Liver (tissue), 9 donors: ENCODE data around the gene C16orf92. TPM values are rescaled to one million over a fixed set of nuclear protein-coding genes. Genes with fewer than 3 reads are reported as not detected.
"Not testable (repeated sequence)": the region's sequence is repeated elsewhere in the genome, so short reads cannot be mapped to it uniquely, and the experiment has no call there.

Source experiments
- DNase-seq: peaks from one replicate; pipeline ENCODE4 v3.0.0-alpha.2; 2017; ENCODE audit warnings: low spot score
- H3K27ac ChIP-seq, 2 donors: one replicate each; pipeline ENCODE4 v1.7.0; 2013; ENCODE audit warnings: inconsistent platforms in 2 of 2, low read length in 2 of 2, control low read depth in 1 of 2, low read depth in 1 of 2, mild to moderate bottlenecking in 1 of 2
- H3K27me3 ChIP-seq, 4 donors: one replicate each; pipeline versions ENCODE4 v1.6.1 to v1.7.0; 2013; ENCODE audit warnings: low read length in 3 of 4, inconsistent platforms in 1 of 4, mild to moderate bottlenecking in 1 of 4, moderate library complexity in 1 of 4; ENCODE audit not compliant: control insufficient read depth in 4 of 4, insufficient read depth in 4 of 4
- H3K36me3 ChIP-seq, 4 donors: one replicate each; pipeline versions ENCODE4 v1.6.1 to v1.7.0; 2013; ENCODE audit warnings: low read length in 3 of 4, mild to moderate bottlenecking in 3 of 4, low read depth in 1 of 4, moderate library complexity in 1 of 4; ENCODE audit not compliant: control insufficient read depth in 4 of 4, insufficient read depth in 3 of 4
- H3K4me1 ChIP-seq, 4 donors: one replicate each; pipeline versions ENCODE4 v1.6.1 to v1.7.0; 2013; ENCODE audit warnings: low read length in 3 of 4, mild to moderate bottlenecking in 3 of 4, moderate library complexity in 1 of 4; ENCODE audit not compliant: control insufficient read depth in 4 of 4, insufficient read depth in 4 of 4
- H3K4me3 ChIP-seq, 3 donors: one replicate each; pipeline versions ENCODE4 v1.6.1 to v1.7.0; 2013; ENCODE audit warnings: low read length in 3 of 3, control low read depth in 1 of 3, low read depth in 1 of 3, mild to moderate bottlenecking in 1 of 3
- H3K9ac ChIP-seq, 2 donors: one replicate each; pipeline ENCODE4 v1.7.0; 2013; ENCODE audit warnings: low read length in 2 of 2, mild to moderate bottlenecking in 2 of 2, moderate library complexity in 2 of 2, control low read depth in 1 of 2, low read depth in 1 of 2
- H3K9me3 ChIP-seq, 4 donors: one replicate each; pipeline versions ENCODE4 v1.6.1 to v1.7.0; 2013; ENCODE audit warnings: low read length in 3 of 4; ENCODE audit not compliant: control insufficient read depth in 4 of 4
- EGR1 ChIP-seq, 2 donors: IDR thresholded peaks; 2 replicates each; pipeline ENCODE4 v1.6.1; 2016 to 2018; ENCODE audit warnings: antibody characterized with exemption in 2 of 2, low read depth in 2 of 2
- FOXA1 ChIP-seq: IDR thresholded peaks from 2 replicates; pipeline ENCODE4 v1.6.1; 2016; ENCODE audit warnings: antibody characterized with exemption
- FOXA2 ChIP-seq: IDR thresholded peaks from 2 replicates; pipeline ENCODE4 v1.6.1; 2016; ENCODE audit warnings: antibody characterized with exemption
- GABPA ChIP-seq, 2 donors: IDR thresholded peaks in 1 of 2; conservative IDR thresholded peaks in 1 of 2; 2 replicates each; pipeline ENCODE4 v1.6.1; 2016; ENCODE audit warnings: antibody characterized with exemption in 2 of 2, mild to moderate bottlenecking in 1 of 2, moderate library complexity in 1 of 2
- HNF4A ChIP-seq, 2 donors: conservative IDR thresholded peaks; 2 replicates each; pipeline ENCODE4 v1.6.1; 2016; ENCODE audit warnings: antibody characterized with exemption in 2 of 2, mild to moderate bottlenecking in 2 of 2
- HNF4G ChIP-seq: IDR thresholded peaks from 2 replicates; pipeline ENCODE4 v1.6.1; 2016; ENCODE audit warnings: antibody characterized with exemption
- JUND ChIP-seq, 2 donors: IDR thresholded peaks; 2 replicates each; pipeline ENCODE4 v1.6.1; 2016; ENCODE audit warnings: antibody characterized with exemption in 2 of 2
- NR2F2 ChIP-seq: IDR thresholded peaks from 2 replicates; pipeline ENCODE4 v1.6.1; 2016; ENCODE audit warnings: antibody characterized with exemption
- RAD21 ChIP-seq, 2 donors: IDR thresholded peaks; 2 replicates each; pipeline ENCODE4 v1.6.1; 2016; ENCODE audit warnings: antibody characterized with exemption in 2 of 2, mild to moderate bottlenecking in 2 of 2
- RXRA ChIP-seq, 2 donors: IDR thresholded peaks; 2 replicates each; pipeline ENCODE4 v1.6.1; 2017 to 2018; ENCODE audit warnings: antibody characterized with exemption in 2 of 2, mild to moderate bottlenecking in 1 of 2
- SP1 ChIP-seq: IDR thresholded peaks from 2 replicates; pipeline ENCODE4 v1.6.1; 2018; ENCODE audit warnings: antibody characterized with exemption, mild to moderate bottlenecking
- TAF1 ChIP-seq: conservative IDR thresholded peaks from 2 replicates; pipeline ENCODE4 v1.6.1; 2016; ENCODE audit warnings: antibody characterized with exemption, mild to moderate bottlenecking
- YY1 ChIP-seq: IDR thresholded peaks from 2 replicates; pipeline ENCODE4 v1.6.1; 2016; ENCODE audit warnings: antibody characterized with exemption, mild to moderate bottlenecking
- WGBS: extraction: QIAGEN DNeasy Blood & Tissue Kit; methylation state at CpG from one replicate; pipeline ENCODE4 v1.1.7; 2013; 5-methylcytosine and 5-hydroxymethylcytosine counted together
- polyA plus RNA-seq, 2 donors: library from polyadenylated mRNA; stranded (reverse) in 1 of 2; unstranded in 1 of 2; fragments of 200-250 nt in 1 of 2; fragments of >200 nt in 1 of 2; fragmentation: Nextera tagmentation in 1 of 2; extraction: Ambion mirVana in 1 of 2; gene quantifications; one replicate each; pipeline versions ENCODE4 v1.2.1 to v1.2.3, GENCODE V29; 2013 to 2015
- total RNA-seq, 2 donors: library from RNA; depleted of rRNA; stranded (reverse); fragments of >200 nt; gene quantifications; one replicate each; pipeline ENCODE4 v1.2.3, GENCODE V29; 2014
- TF ChIP-seq, protein P1 (sequence below): IDR thresholded peaks from 2 replicates; pipeline ENCODE4 v1.6.1; 2016; ENCODE audit warnings: antibody characterized with exemption
- TF ChIP-seq, protein P2 (sequence below): fragments of 150-350 bp; IDR thresholded peaks from 2 replicates; pipeline ENCODE4 v1.5.1; 2017; ENCODE audit warnings: improper control_type of control experiment, low read depth, low read length; ENCODE audit not compliant: missing input control
- TF ChIP-seq, protein P3 (sequence below): IDR thresholded peaks from 2 replicates; pipeline ENCODE4 v1.6.1; 2016; ENCODE audit warnings: antibody characterized with exemption, mild to moderate bottlenecking
- TF ChIP-seq, protein P4 (sequence below): IDR thresholded peaks from 2 replicates; pipeline ENCODE4 v1.6.1; 2016; ENCODE audit warnings: antibody characterized with exemption
- TF ChIP-seq, protein P5 (sequence below): IDR thresholded peaks from 2 replicates; pipeline ENCODE4 v1.6.1; 2016; ENCODE audit warnings: antibody characterized with exemption
- donor health status: healthy.
- donor health status: healthy.
- donor health status: healthy.
- donor health status: healthy.
- donor health status: healthy.

C16orf92 gene
- total and polyA plus RNA-seq, 4 donors: not detected

DNA sequence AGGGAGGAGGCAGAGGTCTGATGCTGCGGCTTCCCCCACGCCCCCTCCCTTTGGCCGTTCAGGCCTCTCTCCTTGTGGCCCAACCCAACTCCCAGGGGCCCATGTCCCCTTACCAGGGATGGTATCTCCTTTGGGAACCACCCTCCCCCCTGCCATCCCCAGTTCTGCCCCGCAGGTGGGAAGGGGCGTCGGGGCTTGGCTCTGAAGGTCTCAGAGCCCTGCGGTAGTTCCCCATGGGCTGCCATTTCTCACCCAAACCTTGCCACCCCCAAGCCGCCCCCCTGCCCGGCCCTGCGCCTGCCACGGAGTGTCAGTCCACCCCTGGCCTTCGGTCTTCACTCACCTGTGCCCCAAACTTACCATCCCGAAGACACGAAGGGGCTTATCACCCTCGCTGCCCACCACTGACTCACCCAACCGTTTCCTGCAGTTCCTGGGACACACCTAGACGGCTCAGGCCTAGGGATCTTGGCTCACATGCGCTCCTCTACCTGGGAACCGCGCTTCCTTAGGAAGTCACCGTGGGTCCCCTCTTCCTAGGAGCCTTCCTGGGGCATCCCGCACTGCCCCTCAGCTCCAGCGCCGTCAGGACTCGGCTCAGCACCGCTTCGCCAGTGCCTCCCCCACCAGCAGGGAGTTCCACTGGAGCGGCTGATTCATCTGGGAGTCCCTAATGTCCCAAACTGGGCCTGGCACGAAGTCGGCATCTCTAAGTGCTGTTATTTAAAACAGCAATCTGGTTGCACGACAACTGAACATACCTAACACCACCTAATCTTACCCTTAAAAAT lies 11.1 kb upstream of the C16orf92 start:
- H3K4me3 ChIP-seq: no peak overlapping the region
- no peak overlapping the region for H3K27ac ChIP-seq
- no peak overlapping the region for H3K9ac ChIP-seq
- DNase-seq: no peak
- H3K27me3 ChIP-seq: peaks cover 0 to 9% (median 4%) of the 10 kb centered on the region in 4 donors
- no peak for TF ChIP-seq HNF4G
- TF ChIP-seq HNF4A (conservative IDR thresholded peaks at IDR 0.05): no peak
- TF ChIP-seq, protein P1, sequence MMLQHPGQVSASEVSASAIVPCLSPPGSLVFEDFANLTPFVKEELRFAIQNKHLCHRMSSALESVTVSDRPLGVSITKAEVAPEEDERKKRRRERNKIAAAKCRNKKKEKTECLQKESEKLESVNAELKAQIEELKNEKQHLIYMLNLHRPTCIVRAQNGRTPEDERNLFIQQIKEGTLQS: no peak
- no peak for TF ChIP-seq RAD21 (IDR thresholded peaks at IDR 0.05)
- TF ChIP-seq SP1: no peak
- no peak for TF ChIP-seq RXRA (IDR thresholded peaks at IDR 0.05)
- no peak for TF ChIP-seq EGR1 (IDR thresholded peaks at IDR 0.05; ENCODE audit: low read depth in 2 of 2)
- TF ChIP-seq YY1: no peak
- TF ChIP-seq, protein P2, sequence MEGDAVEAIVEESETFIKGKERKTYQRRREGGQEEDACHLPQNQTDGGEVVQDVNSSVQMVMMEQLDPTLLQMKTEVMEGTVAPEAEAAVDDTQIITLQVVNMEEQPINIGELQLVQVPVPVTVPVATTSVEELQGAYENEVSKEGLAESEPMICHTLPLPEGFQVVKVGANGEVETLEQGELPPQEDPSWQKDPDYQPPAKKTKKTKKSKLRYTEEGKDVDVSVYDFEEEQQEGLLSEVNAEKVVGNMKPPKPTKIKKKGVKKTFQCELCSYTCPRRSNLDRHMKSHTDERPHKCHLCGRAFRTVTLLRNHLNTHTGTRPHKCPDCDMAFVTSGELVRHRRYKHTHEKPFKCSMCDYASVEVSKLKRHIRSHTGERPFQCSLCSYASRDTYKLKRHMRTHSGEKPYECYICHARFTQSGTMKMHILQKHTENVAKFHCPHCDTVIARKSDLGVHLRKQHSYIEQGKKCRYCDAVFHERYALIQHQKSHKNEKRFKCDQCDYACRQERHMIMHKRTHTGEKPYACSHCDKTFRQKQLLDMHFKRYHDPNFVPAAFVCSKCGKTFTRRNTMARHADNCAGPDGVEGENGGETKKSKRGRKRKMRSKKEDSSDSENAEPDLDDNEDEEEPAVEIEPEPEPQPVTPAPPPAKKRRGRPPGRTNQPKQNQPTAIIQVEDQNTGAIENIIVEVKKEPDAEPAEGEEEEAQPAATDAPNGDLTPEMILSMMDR: no peak
- no peak for TF ChIP-seq GABPA (IDR thresholded peaks at IDR 0.05 in 1 of 2, conservative IDR thresholded peaks at IDR 0.05 in 1 of 2)
- TF ChIP-seq, protein P3, sequence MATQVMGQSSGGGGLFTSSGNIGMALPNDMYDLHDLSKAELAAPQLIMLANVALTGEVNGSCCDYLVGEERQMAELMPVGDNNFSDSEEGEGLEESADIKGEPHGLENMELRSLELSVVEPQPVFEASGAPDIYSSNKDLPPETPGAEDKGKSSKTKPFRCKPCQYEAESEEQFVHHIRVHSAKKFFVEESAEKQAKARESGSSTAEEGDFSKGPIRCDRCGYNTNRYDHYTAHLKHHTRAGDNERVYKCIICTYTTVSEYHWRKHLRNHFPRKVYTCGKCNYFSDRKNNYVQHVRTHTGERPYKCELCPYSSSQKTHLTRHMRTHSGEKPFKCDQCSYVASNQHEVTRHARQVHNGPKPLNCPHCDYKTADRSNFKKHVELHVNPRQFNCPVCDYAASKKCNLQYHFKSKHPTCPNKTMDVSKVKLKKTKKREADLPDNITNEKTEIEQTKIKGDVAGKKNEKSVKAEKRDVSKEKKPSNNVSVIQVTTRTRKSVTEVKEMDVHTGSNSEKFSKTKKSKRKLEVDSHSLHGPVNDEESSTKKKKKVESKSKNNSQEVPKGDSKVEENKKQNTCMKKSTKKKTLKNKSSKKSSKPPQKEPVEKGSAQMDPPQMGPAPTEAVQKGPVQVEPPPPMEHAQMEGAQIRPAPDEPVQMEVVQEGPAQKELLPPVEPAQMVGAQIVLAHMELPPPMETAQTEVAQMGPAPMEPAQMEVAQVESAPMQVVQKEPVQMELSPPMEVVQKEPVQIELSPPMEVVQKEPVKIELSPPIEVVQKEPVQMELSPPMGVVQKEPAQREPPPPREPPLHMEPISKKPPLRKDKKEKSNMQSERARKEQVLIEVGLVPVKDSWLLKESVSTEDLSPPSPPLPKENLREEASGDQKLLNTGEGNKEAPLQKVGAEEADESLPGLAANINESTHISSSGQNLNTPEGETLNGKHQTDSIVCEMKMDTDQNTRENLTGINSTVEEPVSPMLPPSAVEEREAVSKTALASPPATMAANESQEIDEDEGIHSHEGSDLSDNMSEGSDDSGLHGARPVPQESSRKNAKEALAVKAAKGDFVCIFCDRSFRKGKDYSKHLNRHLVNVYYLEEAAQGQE: no peak
- no peak for TF ChIP-seq NR2F2
- TF ChIP-seq TAF1: no peak
- no peak for TF ChIP-seq FOXA2
- TF ChIP-seq JUND (IDR thresholded peaks at IDR 0.05): no peak
- TF ChIP-seq, protein P4, sequence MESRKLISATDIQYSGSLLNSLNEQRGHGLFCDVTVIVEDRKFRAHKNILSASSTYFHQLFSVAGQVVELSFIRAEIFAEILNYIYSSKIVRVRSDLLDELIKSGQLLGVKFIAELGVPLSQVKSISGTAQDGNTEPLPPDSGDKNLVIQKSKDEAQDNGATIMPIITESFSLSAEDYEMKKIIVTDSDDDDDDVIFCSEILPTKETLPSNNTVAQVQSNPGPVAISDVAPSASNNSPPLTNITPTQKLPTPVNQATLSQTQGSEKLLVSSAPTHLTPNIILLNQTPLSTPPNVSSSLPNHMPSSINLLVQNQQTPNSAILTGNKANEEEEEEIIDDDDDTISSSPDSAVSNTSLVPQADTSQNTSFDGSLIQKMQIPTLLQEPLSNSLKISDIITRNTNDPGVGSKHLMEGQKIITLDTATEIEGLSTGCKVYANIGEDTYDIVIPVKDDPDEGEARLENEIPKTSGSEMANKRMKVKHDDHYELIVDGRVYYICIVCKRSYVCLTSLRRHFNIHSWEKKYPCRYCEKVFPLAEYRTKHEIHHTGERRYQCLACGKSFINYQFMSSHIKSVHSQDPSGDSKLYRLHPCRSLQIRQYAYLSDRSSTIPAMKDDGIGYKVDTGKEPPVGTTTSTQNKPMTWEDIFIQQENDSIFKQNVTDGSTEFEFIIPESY: no peak
- TF ChIP-seq FOXA1: no peak
- TF ChIP-seq, protein P5, sequence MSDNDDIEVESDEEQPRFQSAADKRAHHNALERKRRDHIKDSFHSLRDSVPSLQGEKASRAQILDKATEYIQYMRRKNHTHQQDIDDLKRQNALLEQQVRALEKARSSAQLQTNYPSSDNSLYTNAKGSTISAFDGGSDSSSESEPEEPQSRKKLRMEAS: no peak
- 28% methylated on average over 31 of the region's 31 CpGs for WGBS
- H3K4me1 ChIP-seq: peaks cover 4 to 9% (median 4%) of the 10 kb centered on the region in 4 donors
- no peaks in the 10 kb centered on the region for H3K36me3 ChIP-seq
- H3K9me3 ChIP-seq: no peaks in the 10 kb centered on the region

DNA sequence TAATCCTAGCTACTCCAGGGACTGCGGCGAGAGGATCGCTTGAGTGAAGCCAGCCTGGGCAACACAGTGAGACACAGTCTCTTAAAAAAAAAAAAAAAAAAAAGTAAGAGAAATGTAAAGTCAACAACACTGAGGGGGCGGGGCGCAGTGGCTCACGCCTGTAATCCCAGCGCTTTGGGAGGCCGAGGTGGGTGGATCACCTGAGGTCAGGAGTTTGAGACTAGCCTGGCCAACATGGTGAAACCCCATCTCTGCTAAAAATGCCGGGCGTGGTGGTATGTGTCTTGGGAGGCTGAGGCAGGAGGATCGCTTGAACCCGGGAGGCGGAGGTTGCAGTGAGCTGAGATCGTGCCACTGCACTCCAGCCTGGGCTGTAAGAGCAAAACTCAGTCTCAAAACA lies 10.4 kb upstream of the C16orf92 start:
- H3K9ac ChIP-seq, H3K4me1 ChIP-seq, H3K27me3 ChIP-seq, DNase-seq, H3K27ac ChIP-seq, H3K9me3 ChIP-seq, H3K4me3 ChIP-seq, H3K36me3 ChIP-seq: not testable (repeated sequence)
- 73% methylated on average over 14 of the region's 14 CpGs for WGBS

DNA sequence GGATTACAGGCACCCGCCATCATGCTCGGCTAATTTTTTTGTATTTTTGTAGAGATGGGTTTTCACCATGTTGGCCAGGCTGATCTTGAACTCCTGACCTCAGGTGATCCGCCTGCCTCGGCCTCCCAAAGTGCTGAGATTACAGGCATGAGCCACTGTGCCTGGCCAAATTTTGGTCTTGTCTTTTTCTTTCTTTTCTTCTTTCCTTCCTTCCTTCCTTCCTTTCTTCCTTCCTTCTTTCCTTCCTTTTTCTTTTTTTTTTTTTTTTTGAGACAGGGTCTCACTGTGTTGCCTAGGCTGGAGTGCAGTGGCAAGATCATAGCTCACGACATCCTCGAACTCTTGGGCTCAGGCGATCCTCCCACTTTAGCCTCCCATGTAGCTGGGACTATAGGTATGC lies 7.5 kb upstream of the C16orf92 start:
- WGBS: 93% methylated on average over 7 of the region's 7 CpGs
- not testable (repeated sequence) for H3K4me3 ChIP-seq, H3K27ac ChIP-seq

More for the DNA sequence above, 7.5 kb upstream of the C16orf92 start:
- H3K9me3 ChIP-seq, H3K27me3 ChIP-seq, H3K4me1 ChIP-seq, H3K36me3 ChIP-seq, DNase-seq, H3K9ac ChIP-seq: not testable (repeated sequence)
